Pancreas (tissue), 10 donors: ENCODE measurements around the gene ARPC4. TPM values are rescaled to one million over a fixed set of nuclear protein-coding genes. Genes with fewer than 3 reads are reported as not detected.

ENCODE experiments used
- ATAC-seq, 4 donors: fragments of 200-7000 bp; cut with Tn5 transposase; one replicate each; pipeline versions ENCODE4 v1.8.0 to v1.9.1; 2020; ENCODE audit warnings: mild to moderate bottlenecking in 4 of 4, moderate library complexity in 4 of 4
- DNase-seq, 6 donors: peaks; one replicate each; pipeline ENCODE4 v3.0.0-alpha.2; 2020
- FAIRE-seq: peaks from 2 replicates; lab custom pipeline; 2012; peaks lifted over from hg19 to GRCh38; lab: Jason Lieb, UNC
- H3K27ac ChIP-seq, 4 donors: fragments of 200-600 bp; sonication (generic); 1 replicate in 3 of 4; 2 replicates in 1 of 4; pipeline versions ENCODE4 v1.5.0 to v1.8.0; 2020
- H3K27me3 ChIP-seq, 4 donors: fragments of 200-600 bp; one replicate each; pipeline ENCODE4 v1.8.0; 2021
- H3K36me3 ChIP-seq, 3 donors: fragments of 200-600 bp; sonication (generic) in 1 of 3; one replicate each; pipeline versions ENCODE4 v1.5.0 to v1.8.0; 2020 to 2021
- H3K4me1 ChIP-seq, 3 donors: fragments of 200-600 bp; one replicate each; pipeline ENCODE4 v1.8.0; 2021
- H3K4me3 ChIP-seq, 4 donors: fragments of 200-600 bp; sonication (generic) in 2 of 4; one replicate each; pipeline versions ENCODE4 v1.5.0 to v1.8.0; 2020 to 2021
- H3K9me3 ChIP-seq, 4 donors: fragments of 200-600 bp; one replicate each; pipeline ENCODE4 v1.8.0; 2021
- CTCF ChIP-seq, 4 donors: fragments of 200-600 bp; sonication (generic) in 3 of 4; IDR thresholded peaks; one replicate each; pipeline versions ENCODE4 v1.5.0 to v1.8.0; 2021; ENCODE audit warnings: antibody characterized with exemption in 4 of 4
- WGBS, 2 donors: extraction: QIAGEN DNeasy Blood & Tissue Kit; methylation state at CpG; one replicate each; pipeline ENCODE4 v1.1.7; 2013; 5-methylcytosine and 5-hydroxymethylcytosine counted together
- intact Hi-C, 3 donors: fragments of 100-400 bp; cut with DNase I; formaldehyde crosslinking; loops; one replicate each; pipeline versions ENCODE4 v1.11.1 to v1.14.2; 2022
- polyA plus RNA-seq, 2 donors: library from polyadenylated mRNA; stranded (reverse); fragments of 200-250 nt; gene quantifications; one replicate each; pipeline ENCODE4 v1.2.3, GENCODE V29; 2013
- total RNA-seq, 6 donors: library from RNA; stranded (reverse); fragmentation: NEBNext Ultra II Directional in 4 of 6; extraction: Animal tissue kit (Norgen Biotek cat#: 25700) in 4 of 6; gene quantifications; one replicate each; pipeline versions ENCODE4 v1.2.1 to v1.2.4, GENCODE V29; 2021 to 2023
- donor health status: healthy with polysubstance abuse.
- donor health status: DM: no; HTN: no; CAD: no; lungs with moderate emphysema.
- donor health status: DM: no; HTN: no; CAD: no.
- donor health status: control.
- donor health status: control.
- donor health status: Bipolar disorder and iron deficiency.
- donor health status: DM: yes; HTN: yes; CAD: no.
- donor health status: DM: no; HTN: no; CAD: no.
- donor health status: DM: no; HTN: no; CAD: no.
- donor health status: DM: yes; HTN: yes; CAD: no.

Gene ARPC4
- total and polyA plus RNA-seq, 8 donors = 35.0 to 72.6 (median 46.8) TPM

GRCh38 chr3:9777694-9778021 is 15.2 kb upstream of the ARPC4 start:
- no peak overlapping the region for H3K4me3 ChIP-seq
- H3K27ac ChIP-seq = no peak overlapping the region
- 61 to 75% methylated on average over 1 of the region's 1 CpG for WGBS, 2 donors
- intact Hi-C loops = no loop called here
- H3K9me3 ChIP-seq = no peaks in the 10 kb centered on the region
- ATAC-seq (no peak), FAIRE-seq (no peak), DNase-seq (no peak)
- no peaks in the 10 kb centered on the region for H3K27me3 ChIP-seq
- no peaks in the 10 kb centered on the region for H3K4me1 ChIP-seq
- H3K36me3 ChIP-seq = peaks cover 0 to 8% (median 0%) of the 10 kb centered on the region in 3 donors
- TF ChIP-seq CTCF (IDR thresholded peaks at IDR 0.05) = no peak

GRCh38 chr3:9778143-9779074 is 14.5 kb upstream of the ARPC4 start:
- ATAC-seq (peak in 3 of 4 donors; percentile 36 to 49 (median 46)), DNase-seq (no peak), FAIRE-seq (no peak)
- Histone ChIP-seq H3K27me3 (no peaks in the 10 kb centered on the region), H3K27ac (no peak overlapping the region), H3K4me3 (no peak overlapping the region), H3K4me1 (no peaks in the 10 kb centered on the region), H3K9me3 (no peaks in the 10 kb centered on the region), H3K36me3 (peaks cover 0 to 8% (median 0%) of the 10 kb centered on the region in 3 donors)
- intact Hi-C loops = no loop called here
- TF ChIP-seq CTCF (IDR thresholded peaks at IDR 0.05) = no peak
- 68 to 74% methylated on average over 5 of the region's 5 CpGs for WGBS, 2 donors

- intact Hi-C loops = no loop called here
- Histone ChIP-seq H3K36me3 (peaks cover 0 to 15% (median 0%) of the 10 kb centered on the region in 3 donors), H3K27me3 (no peaks in the 10 kb centered on the region), H3K9me3 (no peaks in the 10 kb centered on the region), H3K4me1 (no peaks in the 10 kb centered on the region), H3K4me3 (no peak overlapping the region), H3K27ac (no peak overlapping the region)
- DNase-seq (no peak), FAIRE-seq (no peak), ATAC-seq (no peak)
- TF ChIP-seq CTCF (IDR thresholded peaks at IDR 0.05) = no peak
- 84 to 85% methylated on average over 6 of the region's 6 CpGs for WGBS, 2 donors
Measured at GRCh38 chr3:9779075-9779593, 13.7 kb upstream of the ARPC4 start.

- Histone ChIP-seq H3K9me3 (no peaks in the 10 kb centered on the region), H3K4me3 (no peak overlapping the region), H3K27ac (peak overlapping the region in 1 of 4 donors; percentile 33), H3K4me1 (no peaks in the 10 kb centered on the region), H3K36me3 (peaks cover 0 to 18% (median 0%) of the 10 kb centered on the region in 3 donors), H3K27me3 (no peaks in the 10 kb centered on the region)
- TF ChIP-seq CTCF (IDR thresholded peaks at IDR 0.05) = no peak
- WGBS, 2 donors = 85 to 89% methylated on average over 7 to 8 of the region's 8 CpGs
- intact Hi-C loops = no loop called here
- no peak for DNase-seq
- ATAC-seq = peak in 3 of 4 donors; percentile 19 to 72 (median 46)
- FAIRE-seq = no peak
Measured at GRCh38 chr3:9779721-9780457, 13.0 kb upstream of the ARPC4 start.
